Endothelial cell of umbilical vein (primary cell): ENCODE measurements around the gene CCDC12.

ENCODE experiments used
- CTCF ChIP-seq, 2 donors: IDR thresholded peaks; 1 replicate in 1 of 2; 2 replicates in 1 of 2; pipeline ENCODE4 v1.5.1; 2011; ENCODE audit warnings: low read length in 2 of 2, mild to moderate bottlenecking in 2 of 2, moderate library complexity in 2 of 2, control low read depth in 1 of 2, inconsistent platforms in 1 of 2, low read depth in 1 of 2; ENCODE audit not compliant: insufficient read depth in 1 of 2; ENCODE audit errors: extremely low read depth in 1 of 2
- EZH2 ChIP-seq: IDR thresholded peaks from 2 replicates; pipeline ENCODE4 v1.6.1; 2012; ENCODE audit warnings: borderline replicate concordance, low read depth, mild to moderate bottlenecking, moderate library complexity, low read length, inconsistent platforms; ENCODE audit not compliant: severe bottlenecking
- FOS ChIP-seq: IDR thresholded peaks from 2 replicates; pipeline ENCODE4 v1.6.1; 2011; ENCODE audit warnings: mild to moderate bottlenecking, low read length, moderate library complexity, borderline replicate concordance; ENCODE audit not compliant: insufficient read depth
- MAX ChIP-seq: IDR thresholded peaks from 2 replicates; pipeline ENCODE4 v1.6.1; 2011; ENCODE audit not compliant: insufficient read depth, insufficient read length
- POLR2A ChIP-seq: IDR thresholded peaks from 2 replicates; pipeline ENCODE4 v1.6.1; 2012; ENCODE audit warnings: low read depth, mild to moderate bottlenecking, control low read depth, low read length

GRCh38 chr3:46938118-46938517, 38.4 kb downstream of the CCDC12 start:
- TF ChIP-seq CTCF (IDR thresholded peaks at IDR 0.05; ENCODE audit: extremely low read depth in 1 of 2, insufficient read depth in 1 of 2, low read depth in 1 of 2, low read length in 2 of 2) (no peak), POLR2A (no peak), MAX (no peak), EZH2 (no peak), FOS (no peak)
